ENCODE results near the gene MAN1A2.

MAN1A2 gene

GRCh38 chr1:117527074-117527473, 159.8 kb downstream of the MAN1A2 start:
- ATAC-seq (ENCODE audit: insufficient read depth, low read depth) (no peak), DNase-seq (no peak)
- Histone ChIP-seq H3K79me2 (ENCODE audit: insufficient read depth, low read length) (no peaks in the 10 kb centered on the region), H3K27me3 (ENCODE audit: insufficient read depth, low read length, poor library complexity) (no peaks in the 10 kb centered on the region), H3K4me3 (ENCODE audit: low read depth in 1 of 2, low read length in 2 of 2) (no peak overlapping the region), H2AFZ (ENCODE audit: low read depth, low read length) (no peak overlapping the region), H4K20me1 (ENCODE audit: insufficient read depth, low read length) (no peaks in the 10 kb centered on the region), H3K4me1 (ENCODE audit: insufficient read depth, low read length) (no peaks in the 10 kb centered on the region), H3K36me3 (ENCODE audit: insufficient read depth, low read length) (peaks cover 4% of the 10 kb centered on the region; the same call in 1 of the 2 replicates), H3K4me2 (ENCODE audit: insufficient read depth, low read length) (no peak overlapping the region), H3K9me3 (ENCODE audit: insufficient read depth, low read length, severe bottlenecking) (no peaks in the 10 kb centered on the region), H3K9ac (ENCODE audit: low read depth, low read length) (no peak overlapping the region), H3K27ac (ENCODE audit: low read length) (no peak overlapping the region)
- TF ChIP-seq CTCF (IDR thresholded peaks at IDR 0.05; ENCODE audit: borderline replicate concordance, extremely low read depth, low read length, poor library complexity, severe bottlenecking), result no peak
- no peak for TF ChIP-seq EZH2 (IDR thresholded peaks at IDR 0.05; ENCODE audit: borderline replicate concordance, low read depth, low read length, severe bottlenecking)

GRCh38 chr1:117527566-117528102, 160.4 kb downstream of the MAN1A2 start:
- no peaks in the 10 kb centered on the region for H3K79me2 ChIP-seq (ENCODE audit: insufficient read depth, low read length)
- ATAC-seq (ENCODE audit: insufficient read depth, low read depth) (no peak), DNase-seq (no peak)
- H3K9me3 ChIP-seq (ENCODE audit: insufficient read depth, low read length, severe bottlenecking), result no peaks in the 10 kb centered on the region
- H4K20me1 ChIP-seq (ENCODE audit: insufficient read depth, low read length), result no peaks in the 10 kb centered on the region
- no peak overlapping the region for H3K4me2 ChIP-seq (ENCODE audit: insufficient read depth, low read length)
- no peaks in the 10 kb centered on the region for H3K4me1 ChIP-seq (ENCODE audit: insufficient read depth, low read length)
- no peak overlapping the region for H3K4me3 ChIP-seq (ENCODE audit: low read depth in 1 of 2, low read length in 2 of 2)
- TF ChIP-seq EZH2 (IDR thresholded peaks at IDR 0.05; ENCODE audit: borderline replicate concordance, low read depth, low read length, severe bottlenecking), result no peak
- no peak for TF ChIP-seq CTCF (IDR thresholded peaks at IDR 0.05; ENCODE audit: borderline replicate concordance, extremely low read depth, low read length, poor library complexity, severe bottlenecking)
- no peak overlapping the region for H3K27ac ChIP-seq (ENCODE audit: low read length)
- no peak overlapping the region for H2AFZ ChIP-seq (ENCODE audit: low read depth, low read length)
- H3K9ac ChIP-seq (ENCODE audit: low read depth, low read length), result no peak overlapping the region
- no peaks in the 10 kb centered on the region for H3K27me3 ChIP-seq (ENCODE audit: insufficient read depth, low read length, poor library complexity)
- peaks cover 4% of the 10 kb centered on the region; the same call in 1 of the 2 replicates for H3K36me3 ChIP-seq (ENCODE audit: insufficient read depth, low read length)

- Histone ChIP-seq H3K9ac (ENCODE audit: low read depth, low read length) (no peak overlapping the region), H3K4me1 (ENCODE audit: insufficient read depth, low read length) (no peaks in the 10 kb centered on the region), H2AFZ (ENCODE audit: low read depth, low read length) (no peak overlapping the region), H3K4me2 (ENCODE audit: insufficient read depth, low read length) (no peak overlapping the region), H3K4me3 (ENCODE audit: low read depth in 1 of 2, low read length in 2 of 2) (no peak overlapping the region), H3K27ac (ENCODE audit: low read length) (no peak overlapping the region), H3K27me3 (ENCODE audit: insufficient read depth, low read length, poor library complexity) (no peaks in the 10 kb centered on the region), H3K9me3 (ENCODE audit: insufficient read depth, low read length, severe bottlenecking) (no peaks in the 10 kb centered on the region), H4K20me1 (ENCODE audit: insufficient read depth, low read length) (no peaks in the 10 kb centered on the region), H3K36me3 (ENCODE audit: insufficient read depth, low read length) (no peaks in the 10 kb centered on the region), H3K79me2 (ENCODE audit: insufficient read depth, low read length) (no peaks in the 10 kb centered on the region)
- TF ChIP-seq CTCF (IDR thresholded peaks at IDR 0.05; ENCODE audit: borderline replicate concordance, extremely low read depth, low read length, poor library complexity, severe bottlenecking), result no peak
- TF ChIP-seq EZH2 (IDR thresholded peaks at IDR 0.05; ENCODE audit: borderline replicate concordance, low read depth, low read length, severe bottlenecking), result no peak
- DNase-seq (no peak), ATAC-seq (ENCODE audit: insufficient read depth, low read depth) (no peak)
These were observed 162.4 kb downstream of the MAN1A2 start for GRCh38 chr1:117529683-117530082.

- no peaks in the 10 kb centered on the region for H3K4me1 ChIP-seq (ENCODE audit: insufficient read depth, low read length)
- no peaks in the 10 kb centered on the region for H4K20me1 ChIP-seq (ENCODE audit: insufficient read depth, low read length)
- no peaks in the 10 kb centered on the region for H3K9me3 ChIP-seq (ENCODE audit: insufficient read depth, low read length, severe bottlenecking)
- H3K27ac ChIP-seq (ENCODE audit: low read length), result no peak overlapping the region
- H2AFZ ChIP-seq (ENCODE audit: low read depth, low read length), result no peak overlapping the region
- no peak overlapping the region for H3K9ac ChIP-seq (ENCODE audit: low read depth, low read length)
- no peak overlapping the region for H3K4me2 ChIP-seq (ENCODE audit: insufficient read depth, low read length)
- ATAC-seq (ENCODE audit: insufficient read depth, low read depth) (no peak), DNase-seq (no peak)
- no peak overlapping the region for H3K4me3 ChIP-seq (ENCODE audit: low read depth in 1 of 2, low read length in 2 of 2)
- no peak for TF ChIP-seq CTCF (IDR thresholded peaks at IDR 0.05; ENCODE audit: borderline replicate concordance, extremely low read depth, low read length, poor library complexity, severe bottlenecking)
- no peak for TF ChIP-seq EZH2 (IDR thresholded peaks at IDR 0.05; ENCODE audit: borderline replicate concordance, low read depth, low read length, severe bottlenecking)
- no peaks in the 10 kb centered on the region for H3K79me2 ChIP-seq (ENCODE audit: insufficient read depth, low read length)
- no peaks in the 10 kb centered on the region for H3K27me3 ChIP-seq (ENCODE audit: insufficient read depth, low read length, poor library complexity)
- no peaks in the 10 kb centered on the region for H3K36me3 ChIP-seq (ENCODE audit: insufficient read depth, low read length)
These were observed 164.0 kb downstream of the MAN1A2 start for GRCh38 chr1:117531222-117531621.

All from DND-41 (cell line).